Measurements from ENCODE around the gene DUSP15.

Gene DUSP15

GRCh38 chr20:31859998-31860380 lies 10.3 kb downstream of the DUSP15 start:
- no peak for DNase-seq

GRCh38 chr20:31859266-31859997 lies 10.9 kb downstream of the DUSP15 start:
- DNase-seq: no peak

GRCh38 chr20:31858760-31859083 lies 11.6 kb downstream of the DUSP15 start:
- DNase-seq: no peak

GRCh38 chr20:31857861-31858759 lies 12.2 kb downstream of the DUSP15 start:
- no peak for DNase-seq

- DNase-seq: no peak
Observed at GRCh38 chr20:31856516-31856915, 13.8 kb downstream of the DUSP15 start.

GRCh38 chr20:31853481-31853880 lies 16.8 kb downstream of the DUSP15 start:
- DNase-seq: no peak

- DNase-seq: no peak
Observed at GRCh38 chr20:31851240-31851955, 18.9 kb downstream of the DUSP15 start.

GRCh38 chr20:31849306-31849930 lies 20.9 kb downstream of the DUSP15 start:
- no peak for DNase-seq

GRCh38 chr20:31848088-31848999 lies 22.0 kb downstream of the DUSP15 start:
- no peak for DNase-seq

GRCh38 chr20:31846793-31847138 lies 23.6 kb downstream of the DUSP15 start:
- no peak for DNase-seq

GRCh38 chr20:31845300-31845863 lies 24.9 kb downstream of the DUSP15 start, which contains the start of gene FOXS1:
FOXS1 (minus strand) TSS chr20:31845604; CDS start chr20:31845542, 62 bp downstream.
- DNase-seq: no peak

GRCh38 chr20:31844737-31845299 lies 25.5 kb downstream of the DUSP15 start:
- DNase-seq: no peak

- no peak for DNase-seq
Observed at GRCh38 chr20:31843881-31844280, 26.4 kb downstream of the DUSP15 start.

- no peak for DNase-seq
Observed at GRCh38 chr20:31843288-31843687, 27.0 kb downstream of the DUSP15 start.

- no peak for DNase-seq
Observed at GRCh38 chr20:31842471-31843157, 27.7 kb downstream of the DUSP15 start.

GRCh38 chr20:31841928-31842327 lies 28.4 kb downstream of the DUSP15 start:
- no peak for DNase-seq

- no peak for DNase-seq
Observed at GRCh38 chr20:31840906-31841816, 29.2 kb downstream of the DUSP15 start.

GRCh38 chr20:31839782-31840487 lies 30.4 kb downstream of the DUSP15 start:
- DNase-seq: no peak
